ENCODE data around the gene ODAD4.
"Not testable (repeated sequence)": the region's sequence is repeated elsewhere in the genome, so short reads cannot be mapped to it uniquely, and the experiment has no call there.

Gene ODAD4

DNA sequence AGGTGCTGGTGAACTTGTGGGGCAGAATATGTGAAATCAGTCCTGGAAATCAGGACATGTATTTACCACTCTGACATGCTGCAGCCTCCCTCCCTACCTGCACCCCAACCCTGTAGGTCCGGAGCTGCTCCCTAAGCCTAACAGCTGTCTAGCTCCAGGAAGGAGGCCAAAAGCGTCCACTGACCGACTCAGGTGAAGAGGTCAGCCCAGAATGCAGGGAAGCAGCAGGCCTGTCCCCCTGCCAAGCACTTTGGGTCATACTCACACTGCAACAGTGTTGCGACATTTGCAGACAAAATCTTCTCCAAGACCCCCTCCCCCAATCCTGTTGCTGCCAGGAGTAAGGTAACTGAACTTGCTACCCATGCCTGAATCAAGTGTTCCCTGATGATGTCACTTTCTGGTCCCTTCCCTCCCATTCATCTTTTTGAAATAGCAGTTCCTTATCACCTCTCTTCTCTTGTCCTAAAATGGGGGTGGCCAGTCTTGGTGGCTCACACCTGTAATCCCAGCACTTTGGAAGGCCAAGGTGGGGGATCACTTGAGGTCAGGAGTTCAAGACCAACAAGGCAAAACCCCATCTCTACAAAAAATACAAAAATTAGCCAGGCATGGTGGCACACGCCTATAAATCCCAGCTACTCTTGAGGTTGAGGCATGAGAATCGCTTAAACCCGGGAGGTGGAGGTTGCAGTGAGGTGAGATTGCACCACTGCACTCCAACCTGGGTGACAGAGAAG is 10.4 kb upstream of the ODAD4 start:
- CTCF ChIA-PET = interaction anchor here (6.1 kb wide), 1 partner anchor 10 kb away, joined by 33 read pairs; the partner anchor contains the start of gene ODAD4
- TF ChIP-seq, protein P1, sequence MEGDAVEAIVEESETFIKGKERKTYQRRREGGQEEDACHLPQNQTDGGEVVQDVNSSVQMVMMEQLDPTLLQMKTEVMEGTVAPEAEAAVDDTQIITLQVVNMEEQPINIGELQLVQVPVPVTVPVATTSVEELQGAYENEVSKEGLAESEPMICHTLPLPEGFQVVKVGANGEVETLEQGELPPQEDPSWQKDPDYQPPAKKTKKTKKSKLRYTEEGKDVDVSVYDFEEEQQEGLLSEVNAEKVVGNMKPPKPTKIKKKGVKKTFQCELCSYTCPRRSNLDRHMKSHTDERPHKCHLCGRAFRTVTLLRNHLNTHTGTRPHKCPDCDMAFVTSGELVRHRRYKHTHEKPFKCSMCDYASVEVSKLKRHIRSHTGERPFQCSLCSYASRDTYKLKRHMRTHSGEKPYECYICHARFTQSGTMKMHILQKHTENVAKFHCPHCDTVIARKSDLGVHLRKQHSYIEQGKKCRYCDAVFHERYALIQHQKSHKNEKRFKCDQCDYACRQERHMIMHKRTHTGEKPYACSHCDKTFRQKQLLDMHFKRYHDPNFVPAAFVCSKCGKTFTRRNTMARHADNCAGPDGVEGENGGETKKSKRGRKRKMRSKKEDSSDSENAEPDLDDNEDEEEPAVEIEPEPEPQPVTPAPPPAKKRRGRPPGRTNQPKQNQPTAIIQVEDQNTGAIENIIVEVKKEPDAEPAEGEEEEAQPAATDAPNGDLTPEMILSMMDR (IDR thresholded peaks at IDR 0.05; ENCODE audit: insufficient read depth, low read length, missing control alignments) = no peak
- DNase-seq (ENCODE audit: low read depth, low spot score) = no peak
- POLR2A ChIA-PET = interaction anchor here (0.7 kb wide), 1 partner anchor 13 kb away, joined by 3 read pairs; no protein-coding TSS in a partner anchor
- H3K4me3 ChIP-seq (ENCODE audit: low read depth, low read length) = no peak overlapping the region

DNA sequence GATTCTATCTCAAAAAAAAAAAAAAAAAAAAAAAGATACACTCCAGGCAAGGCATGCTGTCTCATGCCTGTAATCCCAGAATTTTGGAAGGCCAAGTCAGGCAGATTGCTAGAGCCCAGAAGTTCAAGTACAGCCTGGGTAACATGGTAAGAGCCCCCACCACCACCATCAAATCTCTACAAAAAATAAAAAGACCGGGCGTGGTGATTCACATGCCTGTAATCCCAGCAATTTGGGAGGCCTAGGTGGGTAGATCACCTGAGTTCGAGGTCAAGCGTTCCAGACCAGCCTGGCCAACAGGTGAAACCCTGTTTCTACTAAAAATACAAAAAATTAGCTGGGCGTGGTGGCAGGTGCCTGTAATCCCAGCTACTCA is 9.8 kb upstream of the ODAD4 start:
- ChIA-PET POLR2A (interaction anchor here (0.7 kb wide), 1 partner anchor 14 kb away, joined by 3 read pairs; no protein-coding TSS in a partner anchor), CTCF (interaction anchor here (6.1 kb wide), 1 partner anchor 9 kb away, joined by 33 read pairs; the partner anchor contains the start of gene ODAD4)
- TF ChIP-seq, protein P1 (IDR thresholded peaks at IDR 0.05; ENCODE audit: insufficient read depth, low read length, missing control alignments) = no peak
- no peak for DNase-seq (ENCODE audit: low read depth, low spot score)
- no peak overlapping the region for H3K4me3 ChIP-seq (ENCODE audit: low read depth, low read length)

DNA sequence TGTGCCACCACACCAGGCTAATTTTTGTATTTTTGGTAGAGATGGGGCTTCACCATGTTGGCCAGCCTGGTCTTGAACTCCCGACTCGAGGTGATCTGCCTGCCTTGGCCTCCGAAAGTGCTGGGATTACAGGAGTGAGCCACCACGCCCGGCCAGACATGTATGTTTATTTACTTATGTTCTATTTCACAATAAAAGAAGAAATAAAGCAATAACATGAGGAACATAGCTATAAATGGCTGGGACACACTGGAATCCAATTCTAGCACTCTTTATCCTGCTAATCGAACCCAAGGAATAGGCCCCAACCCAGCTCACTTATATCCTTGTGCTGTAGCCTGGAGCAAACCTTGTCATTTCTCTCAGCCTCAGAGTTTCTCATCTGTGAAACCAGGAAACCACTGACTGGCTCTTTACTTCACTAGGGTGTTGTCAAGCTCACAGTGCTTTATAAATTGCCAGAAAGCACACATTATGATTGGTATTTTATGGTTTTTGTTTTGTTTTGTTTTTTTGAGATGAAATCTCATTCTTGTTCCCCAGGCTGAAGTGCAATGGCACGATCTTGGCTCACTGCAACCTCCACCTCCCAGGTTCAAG is 4.3 kb upstream of the ODAD4 start:
- CTCF ChIA-PET = no interaction called here
- POLR2A ChIA-PET = no interaction called here
- no peak overlapping the region for H3K4me3 ChIP-seq (ENCODE audit: low read depth, low read length)
- DNase-seq (ENCODE audit: low read depth, low spot score) = no peak
- TF ChIP-seq, protein P1 (IDR thresholded peaks at IDR 0.05; ENCODE audit: insufficient read depth, low read length, missing control alignments) = no peak

DNA sequence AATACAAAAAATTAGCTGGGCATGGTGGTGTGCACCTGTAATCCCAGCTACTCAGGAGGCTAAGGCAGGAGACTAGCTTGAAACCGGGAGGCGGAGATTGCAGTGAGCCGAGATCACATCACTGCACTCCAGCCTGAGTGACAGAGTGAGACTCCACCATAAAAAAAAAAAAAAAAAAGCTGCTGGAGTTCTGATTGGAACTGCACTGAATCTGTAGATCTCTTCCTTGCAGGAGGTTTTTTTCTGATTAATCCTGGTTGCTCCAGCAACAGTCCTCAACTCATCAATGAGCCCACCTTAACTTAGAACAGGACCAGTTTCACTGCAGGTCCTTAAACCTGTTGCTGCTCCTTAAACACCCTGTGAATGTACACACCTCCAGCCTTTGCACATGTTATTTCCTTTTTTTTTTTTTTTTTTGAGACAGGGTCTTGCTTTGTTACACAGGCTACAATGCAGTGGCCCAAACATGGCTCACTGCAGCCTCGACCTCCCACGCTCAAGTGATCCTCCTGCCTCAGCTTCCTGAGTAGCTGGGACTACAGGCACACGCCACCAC is 1.6 kb upstream of the ODAD4 start:
- no peak for DNase-seq (ENCODE audit: low read depth, low spot score)
- POLR2A ChIA-PET = no interaction called here
- CTCF ChIA-PET = interaction anchor here (1.5 to 2.6 kb wide), 3 partner anchors 9 to 31 kb away, joined by 4 to 33 read pairs (median 6); partner anchors contain the start of gene ACLY
- H3K4me3 ChIP-seq (ENCODE audit: low read depth, low read length) = no peak overlapping the region
- TF ChIP-seq, protein P1 (IDR thresholded peaks at IDR 0.05; ENCODE audit: insufficient read depth, low read length, missing control alignments) = no peak

DNA sequence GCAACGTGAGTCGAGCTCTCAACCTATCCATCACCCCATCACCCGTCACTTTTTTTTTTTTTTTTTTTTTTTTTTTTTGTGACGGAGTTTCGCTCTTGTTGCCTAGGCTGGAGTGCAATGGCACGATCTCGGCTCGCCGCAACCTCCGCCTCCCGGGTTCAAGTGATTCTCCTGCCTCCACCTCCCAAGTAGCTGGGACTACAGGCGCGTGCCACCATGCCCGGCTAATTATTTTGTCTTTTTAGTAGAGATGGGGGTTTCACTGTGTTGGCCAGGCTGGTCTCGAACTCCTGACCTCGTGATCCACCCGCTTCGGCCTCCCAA is 378 bp downstream of the ODAD4 start:
- ChIA-PET POLR2A (interaction anchor here (0.5 to 1.7 kb wide), 4 partner anchors 12 to 94 kb away, joined by 3 to 11 read pairs (median 3); partner anchors contain the start of genes ACLY and KLHL11), CTCF (interaction anchor here (0.8 to 2.6 kb wide), 8 partner anchors 9 to 185 kb away, joined by 3 to 33 read pairs (median 4); partner anchors contain the start of gene ACLY)
- H3K4me3 ChIP-seq (ENCODE audit: low read depth, low read length) = peak overlapping the region; percentile 72
- not testable (repeated sequence) for DNase-seq (ENCODE audit: low read depth, low spot score)

DNA sequence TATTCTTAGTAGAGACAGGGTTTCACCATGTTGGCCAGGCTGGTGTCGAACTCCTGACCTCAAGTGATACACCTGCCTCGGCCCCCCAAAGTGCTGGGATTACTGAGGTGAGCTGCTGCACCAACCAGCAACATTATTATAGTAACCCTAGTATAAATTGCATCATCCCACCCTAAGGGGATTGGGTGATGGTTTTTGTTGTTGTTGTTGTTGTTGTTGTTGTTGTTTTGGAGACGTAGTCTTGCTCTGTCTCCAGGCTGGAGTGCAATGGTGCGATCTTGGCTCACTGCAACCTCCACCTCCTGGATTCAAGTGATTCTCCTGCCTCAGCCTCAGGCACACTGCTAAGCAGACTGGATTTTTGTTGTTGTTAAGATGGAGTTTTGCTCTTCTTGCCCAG is 1.3 kb downstream of the ODAD4 start:
- POLR2A ChIA-PET; H3K4me3 ChIP-seq (ENCODE audit: low read depth, low read length); DNase-seq (ENCODE audit: low read depth, low spot score): not testable (repeated sequence)
- CTCF ChIA-PET = interaction anchor here (1.3 to 2.2 kb wide), 2 partner anchors 10 to 33 kb away, joined by 4 to 6 read pairs; no protein-coding TSS in a partner anchor

DNA sequence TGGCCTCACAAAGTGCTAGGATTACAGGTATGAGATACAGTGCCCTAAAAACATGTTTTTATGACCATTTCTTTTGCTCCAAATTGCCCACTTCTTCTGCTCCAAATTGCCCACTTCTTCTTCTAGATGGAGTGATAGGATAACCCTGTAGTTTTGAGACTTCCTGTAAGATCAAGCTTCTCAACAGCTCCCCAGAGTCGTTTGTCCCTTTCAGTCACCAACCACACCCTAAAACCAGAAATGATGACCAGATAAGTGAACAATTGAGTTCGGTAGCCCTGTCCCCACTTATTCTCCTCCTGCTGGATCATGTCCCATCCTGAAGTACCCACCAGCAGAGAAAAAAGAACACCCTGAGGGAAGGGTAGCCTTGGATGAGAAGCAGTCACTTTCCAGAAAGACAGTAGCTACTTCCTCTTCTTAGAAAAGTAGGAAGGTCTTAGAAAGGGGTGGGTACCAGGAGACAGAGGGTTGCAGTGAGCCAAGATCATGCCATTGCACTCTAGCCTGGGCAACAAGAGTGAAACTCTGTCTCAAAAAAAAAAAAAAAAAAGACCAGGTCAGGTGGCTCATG is 2.5 kb downstream of the ODAD4 start:
- H3K4me3 ChIP-seq (ENCODE audit: low read depth, low read length) = no peak overlapping the region
- TF ChIP-seq, protein P1 (IDR thresholded peaks at IDR 0.05; ENCODE audit: insufficient read depth, low read length, missing control alignments) = no peak
- ChIA-PET POLR2A (no interaction called here), CTCF (interaction anchor here (1.0 to 2.2 kb wide), 3 partner anchors 15 to 32 kb away, joined by 3 to 6 read pairs (median 5); partner anchors contain the start of gene ACLY)
- DNase-seq (ENCODE audit: low read depth, low spot score) = no peak
